IMR-90 (cell line): ENCODE measurements around the gene PTPRN2. TPM values are rescaled to one million over a fixed set of nuclear protein-coding genes. Genes with fewer than 3 reads are reported as not detected.
"Not testable (repeated sequence)": the region's sequence is repeated elsewhere in the genome, so short reads cannot be mapped to it uniquely, and the experiment has no call there.

Experiments
- ATAC-seq: fragments of 200-7000 bp; cut with Tn5 transposase; 2 replicates; pipeline ENCODE4 v1.9.1; 2020; ENCODE audit warnings: low read depth, mild to moderate bottlenecking, moderate library complexity
- BruUV-seq: library from RNA; stranded (reverse); fragments of 400-500 nt; replicated peaks from 2 replicates; lab custom pipeline; 2021; lab: Mats Ljungman, UMichigan
- CTCF ChIA-PET: fragments of 300-600 bp; formaldehyde crosslinking; extraction: SDS; loops from one replicate; lab custom pipeline; 2021; ENCODE audit warnings: antibody characterized with exemption; lab: Yijun Ruan, JAX
- POLR2A ChIA-PET: fragments of 300-600 bp; sonication (Branson Sonifier 250); formaldehyde crosslinking; loops from one replicate; lab custom pipeline; 2022; ENCODE audit warnings: antibody characterized with exemption; ENCODE audit not compliant: unreplicated experiment; lab: Charles Lee
- DNase-seq: peaks from one replicate; pipeline ENCODE4 v3.0.0; 2013
- H2AFZ ChIP-seq: replicated peaks from 2 replicates; pipeline ENCODE3; 2013; ENCODE audit warnings: low read length, mild to moderate bottlenecking; ENCODE audit not compliant: poor library complexity
- H2AK5ac ChIP-seq: 2 replicates; pipeline ENCODE4 v1.6.1; 2013; ENCODE audit warnings: low read depth, low read length, inconsistent platforms
- H2AK9ac ChIP-seq: replicated peaks from 2 replicates; pipeline ENCODE3; 2013; ENCODE audit warnings: mild to moderate bottlenecking, low read depth, low read length, moderate library complexity; ENCODE audit not compliant: poor library complexity
- H2BK120ac ChIP-seq: 2 replicates; pipeline ENCODE4 v1.6.1; 2013; ENCODE audit warnings: low read depth, low read length, inconsistent platforms
- H2BK15ac ChIP-seq: 3 replicates; pipeline ENCODE4 v1.6.1; 2013; ENCODE audit warnings: low read depth, low read length, inconsistent platforms
- H2BK20ac ChIP-seq: 2 replicates; pipeline ENCODE4 v1.6.1; 2013; ENCODE audit warnings: low read depth, mild to moderate bottlenecking, inconsistent platforms, low read length, moderate library complexity
- H2BK5ac ChIP-seq: 2 replicates; pipeline ENCODE4 v1.6.1; 2013; ENCODE audit warnings: mild to moderate bottlenecking, low read depth, low read length, inconsistent platforms; ENCODE audit not compliant: poor library complexity, severe bottlenecking
- H3K14ac ChIP-seq: replicated peaks from 2 replicates; pipeline ENCODE4 v1.6.1; 2013; ENCODE audit warnings: low read depth, low read length, inconsistent platforms
- H3K18ac ChIP-seq: 2 replicates; pipeline ENCODE4 v1.6.1; 2013; ENCODE audit warnings: low read depth, low read length, control low read depth
- H3K23ac ChIP-seq: 2 replicates; pipeline ENCODE4 v1.6.1; 2013; ENCODE audit warnings: low read depth, low read length, inconsistent platforms
- H3K27ac ChIP-seq: 2 replicates; pipeline ENCODE4 v1.5.1; 2013; ENCODE audit warnings: mild to moderate bottlenecking, control low read depth, low read length; ENCODE audit not compliant: insufficient read depth
- H3K27me3 ChIP-seq: 2 replicates; pipeline ENCODE4 v1.6.1; 2013; ENCODE audit warnings: low read length; ENCODE audit not compliant: control insufficient read depth, insufficient read depth
- H3K36me3 ChIP-seq: 2 replicates; pipeline ENCODE4 v1.6.1; 2013; ENCODE audit warnings: low read length, mixed read lengths; ENCODE audit not compliant: control insufficient read depth, insufficient read depth
- H3K4ac ChIP-seq: 2 replicates; pipeline ENCODE4 v1.6.1; 2013; ENCODE audit warnings: low read depth, low read length, inconsistent platforms
- H3K4me1 ChIP-seq: 2 replicates; pipeline ENCODE4 v1.6.1; 2013; ENCODE audit warnings: low read length, mixed read lengths; ENCODE audit not compliant: control insufficient read depth, insufficient read depth
- H3K4me2 ChIP-seq: 2 replicates; pipeline ENCODE4 v1.6.1; 2013; ENCODE audit warnings: low read depth, mild to moderate bottlenecking, control low read depth, low read length, moderate library complexity
- H3K4me3 ChIP-seq: 2 replicates; pipeline ENCODE4 v1.5.1; 2013; ENCODE audit warnings: low read depth, mild to moderate bottlenecking, control low read depth, low read length, moderate library complexity; ENCODE audit not compliant: insufficient read depth
- H3K56ac ChIP-seq: 2 replicates; pipeline ENCODE4 v1.6.1; 2013; ENCODE audit warnings: low read length, inconsistent platforms; ENCODE audit not compliant: insufficient read depth; ENCODE audit errors: extremely low read depth
- H3K79me1 ChIP-seq, 2 experiments: 2 replicates each; pipeline ENCODE4 v1.6.1; 2013; ENCODE audit warnings: low read length in 2 of 2, inconsistent platforms in 1 of 2, low read depth in 1 of 2
- H3K9ac ChIP-seq: 2 replicates; pipeline ENCODE4 v1.6.1; 2013; ENCODE audit warnings: low read depth, low read length, control low read depth
- H3K9me1 ChIP-seq: 2 replicates; pipeline ENCODE4 v1.6.1; 2013; ENCODE audit warnings: low read length, inconsistent platforms; ENCODE audit not compliant: insufficient read depth
- H3K9me3 ChIP-seq: 2 replicates; pipeline ENCODE4 v1.6.1; 2013; ENCODE audit warnings: low read length; ENCODE audit not compliant: control insufficient read depth, insufficient read depth
- H4K20me1 ChIP-seq: 2 replicates; pipeline ENCODE4 v1.6.1; 2013; ENCODE audit warnings: low read length, inconsistent platforms; ENCODE audit not compliant: insufficient read depth
- H4K5ac ChIP-seq: 2 replicates; pipeline ENCODE4 v1.6.1; 2013; ENCODE audit warnings: mild to moderate bottlenecking, low read depth, low read length, control low read depth
- H4K8ac ChIP-seq, 2 experiments: 2 replicates each; pipeline ENCODE4 v1.6.1; 2013; ENCODE audit warnings: low read depth in 2 of 2, low read length in 2 of 2, control low read depth in 1 of 2, inconsistent platforms in 1 of 2
- H4K91ac ChIP-seq: 2 replicates; pipeline ENCODE4 v1.6.1; 2013; ENCODE audit warnings: low read depth, low read length, inconsistent platforms; ENCODE audit not compliant: insufficient read depth
- WGBS, 2 experiments: methylation state at CpG; one replicate each; pipeline versions ENCODE4 v1.1.5 to v1.1.7; 2013; ENCODE audit warnings: missing lambda C conversion rate in 2 of 2; ENCODE audit not compliant: insufficient read length in 1 of 2; ENCODE audit errors: extremely low coverage in 2 of 2; 5-methylcytosine and 5-hydroxymethylcytosine counted together
- dilution Hi-C: fragments of 300-500 bp; cut with HindIII; formaldehyde crosslinking; loops from one replicate; pipeline ENCODE4 v1.14.3; 2018; ENCODE audit warnings: low sequenced_read_pairs; ENCODE audit not compliant: unreplicated experiment
- in situ Hi-C: fragments of 300-500 bp; cut with MboI; formaldehyde crosslinking; loops from 3 replicates; pipeline ENCODE4 v1.14.3; 2019; ENCODE audit warnings: low sequenced_read_pairs, inconsistent platforms, mixed read lengths
- intact Hi-C: fragments of 100-400 bp; cut with micrococcal nuclease; formaldehyde crosslinking; loops from 2 replicates; pipeline ENCODE4 v1.10.0; 2022
- polyA plus RNA-seq, 3 experiments: library from polyadenylated mRNA; depleted of rRNA; stranded (reverse); fragments of >200 nt; gene quantifications; 2 replicates each; pipeline ENCODE4 v1.2.3, GENCODE V29; 2012; ENCODE audit warnings: low replicate concordance in 1 of 3
- total RNA-seq: library from RNA; depleted of rRNA; stranded (reverse); fragments of >200 nt; gene quantifications from 2 replicates; pipeline ENCODE4 v1.2.3, GENCODE V29; 2012

Gene PTPRN2
- total and polyA plus RNA-seq, 2 of the 4 experiments (the other 2 are of a cell fraction), result 0.03 TPM; not detected in 1

- dilution Hi-C loops, BruUV-seq, ATAC-seq, H2BK20ac ChIP-seq, DNase-seq, CTCF ChIA-PET, POLR2A ChIA-PET, H3K14ac ChIP-seq, H4K20me1 ChIP-seq, H3K18ac ChIP-seq, H4K5ac ChIP-seq, H2BK15ac ChIP-seq, H2AFZ ChIP-seq, H2AK5ac ChIP-seq, H3K9me1 ChIP-seq, in situ Hi-C loops, H2BK120ac ChIP-seq, H3K9ac ChIP-seq, H2BK5ac ChIP-seq, H3K4ac ChIP-seq, H3K36me3 ChIP-seq, H3K4me3 ChIP-seq, H3K79me1 ChIP-seq, H4K91ac ChIP-seq, H3K4me2 ChIP-seq, H2AK9ac ChIP-seq, intact Hi-C loops, H3K4me1 ChIP-seq, H3K23ac ChIP-seq, H3K27me3 ChIP-seq, H4K8ac ChIP-seq, H3K56ac ChIP-seq, H3K27ac ChIP-seq: not testable (repeated sequence)
- no CpG with 5 or more reads among the region's 4 CpGs for WGBS, 2 experiments
- peaks cover 38% of the 10 kb centered on the region for H3K9me3 ChIP-seq
These were observed 239.6 kb downstream of the PTPRN2 start for GRCh38 chr7:158348039-158348438.
